ENCODE results near the gene COX7B2.

COX7B2 gene

GRCh38 chr4:46909078-46909477 is at the start of gene COX7B2:
Gene COX7B2, minus strand, starts transcription at chr4:46909245. Its CDS starts 174,053 bp downstream, at chr4:46735192.
- no peak for DNase-seq (ENCODE audit: low read depth)

DNA sequence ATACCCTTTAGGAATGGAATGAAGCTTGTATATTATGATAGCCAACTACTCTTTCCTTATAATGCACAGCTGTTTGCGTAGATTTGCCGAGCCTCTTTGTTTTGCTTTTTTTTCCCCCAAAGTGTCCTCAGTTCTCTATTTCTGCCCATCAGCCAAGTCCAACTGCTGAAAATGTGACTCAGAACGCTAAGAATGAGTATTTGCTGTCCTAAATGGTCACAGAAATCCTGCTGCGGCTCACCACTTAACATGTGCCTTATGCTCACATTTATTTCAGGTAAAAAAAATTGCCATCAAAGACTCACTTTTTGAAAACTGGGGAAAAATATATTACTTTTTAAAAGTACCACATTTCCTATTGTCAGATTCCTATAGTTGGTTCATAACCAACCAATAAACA is 47.4 kb upstream of the COX7B2 start:
- no peak for DNase-seq (ENCODE audit: low read depth)

DNA sequence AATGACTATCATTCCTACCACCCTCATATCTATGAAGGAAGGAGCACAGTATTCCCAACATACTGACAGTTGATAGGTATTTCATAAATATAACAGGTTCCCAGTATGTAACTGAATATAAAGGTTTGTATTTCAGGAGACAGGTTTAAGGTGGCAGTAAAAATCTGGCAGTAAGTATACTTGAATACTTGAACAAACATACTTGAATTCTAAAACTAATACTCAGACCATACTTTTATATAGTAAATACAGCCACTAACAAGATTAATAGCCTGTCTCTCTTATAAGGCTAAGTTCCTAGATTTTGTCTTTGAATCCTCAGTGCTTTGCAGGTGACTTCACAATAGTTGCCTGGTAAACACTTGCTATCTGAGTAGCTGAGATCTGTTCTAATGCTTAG is 46.6 kb upstream of the COX7B2 start:
- no peak for DNase-seq (ENCODE audit: low read depth)

DNA sequence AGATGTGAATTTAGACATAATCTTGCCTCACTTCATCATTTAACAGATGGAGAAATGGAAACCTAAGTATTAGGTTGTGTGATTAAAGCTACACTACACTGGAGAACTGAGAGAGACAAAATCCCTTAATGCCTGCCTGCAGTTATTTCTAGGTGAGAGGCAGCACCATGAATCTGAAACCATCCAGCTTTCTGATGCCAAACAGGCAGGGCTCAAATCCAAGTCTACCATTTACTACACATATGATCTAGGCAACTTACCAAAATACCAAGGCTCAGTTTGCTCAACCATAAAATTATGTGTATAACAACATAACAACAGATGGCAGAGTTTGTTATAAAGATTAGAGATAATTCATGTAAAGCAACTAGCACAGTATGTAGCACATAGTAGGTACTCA is 45.6 kb upstream of the COX7B2 start:
- DNase-seq (ENCODE audit: low read depth): no peak

DNA sequence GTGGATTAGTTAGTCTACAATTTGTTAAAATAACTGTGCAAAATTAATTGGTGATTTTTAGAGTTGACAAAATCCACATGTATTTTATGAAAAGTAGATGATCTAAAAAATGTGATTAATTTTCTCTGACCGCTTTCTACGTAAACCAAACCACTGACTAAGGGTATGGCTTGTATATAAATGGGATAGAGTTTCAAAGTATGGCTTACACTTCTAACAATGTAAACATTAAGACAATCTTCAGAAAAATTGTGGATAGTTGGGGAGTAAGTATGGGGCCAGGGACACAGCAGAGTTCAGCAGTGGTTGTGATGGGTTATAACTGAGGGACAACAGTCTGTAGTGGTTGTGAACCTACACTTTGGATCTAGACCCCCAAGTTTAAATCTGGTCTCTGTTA is 44.5 kb upstream of the COX7B2 start:
- no peak for DNase-seq (ENCODE audit: low read depth)

DNA sequence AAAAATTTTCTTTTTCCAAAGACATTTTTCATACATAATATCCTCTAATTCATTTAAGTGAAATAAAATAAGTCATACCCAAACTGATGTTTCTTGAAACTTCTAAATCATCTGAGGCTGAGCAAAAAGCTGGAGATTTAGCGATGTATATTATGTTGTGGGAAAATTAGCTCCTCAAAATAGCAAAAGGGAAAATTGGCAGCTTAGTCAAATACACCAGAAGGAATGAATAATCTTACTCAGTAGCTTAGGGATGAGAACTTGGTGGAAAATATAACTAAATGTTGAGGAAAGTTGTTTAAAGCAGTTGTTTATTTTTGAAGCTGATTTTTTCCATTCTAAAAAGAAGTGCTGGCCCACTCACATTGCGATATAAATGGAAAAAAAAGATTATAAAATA is 43.4 kb upstream of the COX7B2 start:
- no peak for DNase-seq (ENCODE audit: low read depth)

- no peak for DNase-seq (ENCODE audit: low read depth)
Observed at GRCh38 chr4:46950826-46951225, 41.8 kb upstream of the COX7B2 start.

GRCh38 chr4:46949822-46950221 is 40.8 kb upstream of the COX7B2 start:
- DNase-seq (ENCODE audit: low read depth): no peak

DNA sequence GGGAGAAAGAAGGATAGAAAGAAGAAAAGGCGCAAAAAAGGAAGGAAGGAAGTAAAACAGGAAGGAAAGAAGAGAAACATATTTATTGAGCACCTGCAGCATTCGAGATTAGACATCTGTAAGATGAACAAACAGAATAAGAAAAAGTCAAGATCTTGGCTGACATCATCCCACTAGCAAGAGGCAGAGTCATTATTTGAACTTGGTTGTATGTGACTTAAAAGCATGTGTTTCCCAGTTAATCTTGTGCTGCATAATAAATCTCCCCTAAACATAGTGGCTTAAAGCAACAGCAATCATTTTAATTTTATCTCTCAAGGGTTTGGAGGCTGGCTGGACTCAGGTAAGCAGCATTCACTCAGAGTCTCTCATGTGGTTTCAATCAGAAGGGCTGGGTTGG is 38.5 kb upstream of the COX7B2 start:
- no peak for DNase-seq (ENCODE audit: low read depth)

DNA sequence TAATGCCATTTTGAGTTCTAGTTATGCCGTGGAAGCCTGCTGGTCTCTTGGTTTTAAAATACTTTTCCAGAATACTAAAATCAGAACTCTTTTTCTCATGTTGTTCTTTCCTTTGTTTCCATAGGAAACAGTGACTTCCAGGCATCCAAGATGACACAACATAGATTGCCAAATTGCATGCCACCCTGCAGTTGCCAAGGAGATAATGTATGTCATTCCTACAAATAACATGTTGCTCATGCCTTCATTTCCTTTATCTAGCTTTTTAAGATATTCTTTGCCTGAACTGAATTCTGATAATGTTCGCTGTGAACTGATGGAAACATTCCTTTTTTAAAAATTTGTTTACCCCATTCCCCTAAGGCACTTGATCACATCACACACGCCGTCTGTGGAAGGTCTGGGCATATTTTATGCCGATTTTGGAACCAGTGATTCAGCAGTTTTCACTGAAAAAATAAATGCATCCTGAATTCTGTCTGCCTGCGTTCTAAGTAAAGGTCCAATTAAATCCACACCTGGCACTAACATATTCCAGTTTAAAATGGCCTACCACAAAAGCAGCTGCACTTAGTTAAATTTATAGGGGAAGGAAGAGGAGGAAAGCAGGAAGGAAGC is 38.0 kb upstream of the COX7B2 start:
- no peak for DNase-seq (ENCODE audit: low read depth)

DNA sequence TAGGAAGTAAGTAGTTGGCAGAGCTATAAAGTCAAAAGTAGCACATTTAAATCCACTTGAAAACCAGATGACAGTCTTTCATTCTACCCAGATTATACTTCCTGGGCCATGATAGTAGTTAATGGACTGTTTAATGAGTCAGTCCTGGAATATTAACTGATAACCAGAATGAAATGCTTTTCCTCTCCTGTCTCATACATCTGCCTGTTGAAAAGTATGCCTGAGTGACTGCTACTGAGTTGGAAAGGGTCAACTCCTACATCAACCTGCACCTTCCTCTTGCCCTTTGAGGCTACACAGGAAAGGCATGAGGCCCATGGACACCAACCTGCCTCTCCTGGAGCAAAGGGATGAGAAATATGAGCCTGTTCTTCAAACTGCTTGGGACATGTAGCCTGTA is 36.0 kb upstream of the COX7B2 start:
- DNase-seq (ENCODE audit: low read depth): no peak

DNA sequence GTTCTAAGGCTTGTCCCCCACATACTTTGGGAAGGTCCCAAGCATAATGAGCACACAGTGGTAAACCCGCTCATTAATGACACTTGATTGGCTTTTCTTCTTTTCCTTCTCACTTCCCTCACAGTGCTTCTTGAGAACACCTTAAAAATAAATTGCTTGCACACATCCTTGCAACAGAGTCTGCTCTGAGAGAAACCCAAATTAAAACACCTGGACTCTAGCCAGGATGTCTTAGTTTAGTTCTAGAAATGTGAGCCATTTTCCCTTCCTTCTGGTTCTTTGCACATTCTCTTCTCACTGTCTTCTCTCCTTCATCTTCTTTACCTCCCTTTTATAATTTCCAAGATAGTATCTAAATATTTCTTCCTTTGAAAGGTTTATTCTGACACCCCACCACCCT is 35.3 kb upstream of the COX7B2 start:
- DNase-seq (ENCODE audit: low read depth): no peak

DNA sequence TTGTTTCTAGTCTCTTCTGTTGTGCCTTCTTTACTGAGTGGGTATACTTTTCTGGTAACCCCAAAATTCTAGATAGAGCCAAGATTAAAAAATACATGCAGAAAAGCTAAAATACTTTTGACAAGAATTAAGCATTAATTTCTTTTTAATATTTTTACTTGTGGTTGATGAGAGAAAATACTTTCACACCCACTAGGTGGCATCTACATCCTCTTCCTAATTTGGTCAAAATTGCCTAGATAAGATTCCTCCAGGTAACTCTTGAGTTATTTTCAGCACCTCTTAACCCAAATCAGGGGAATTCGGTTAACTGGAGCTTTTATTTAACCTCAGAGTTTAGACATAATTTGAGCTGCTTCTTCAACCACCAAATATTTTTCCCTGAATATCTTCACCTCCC is 28.4 kb upstream of the COX7B2 start:
- DNase-seq (ENCODE audit: low read depth): no peak

DNA sequence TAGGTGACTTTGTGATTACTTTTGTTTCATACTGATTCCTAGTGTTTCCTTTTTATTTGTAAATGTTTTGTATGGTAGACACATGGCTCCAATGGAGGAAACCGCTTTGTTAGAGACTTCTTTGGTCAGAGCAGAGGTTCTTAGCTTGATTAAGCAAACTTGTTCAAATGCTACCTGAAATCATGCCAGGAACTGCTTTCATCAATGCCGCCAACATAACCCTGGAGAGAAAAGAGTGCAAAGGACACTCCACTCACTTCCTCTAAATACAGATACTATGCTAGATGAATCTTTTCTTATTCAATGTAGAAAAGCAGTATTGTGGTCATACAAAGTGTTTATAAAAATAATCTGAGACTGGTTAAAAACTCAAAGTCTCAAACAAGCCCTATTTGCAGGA is 25.7 kb upstream of the COX7B2 start:
- DNase-seq (ENCODE audit: low read depth): no peak

DNA sequence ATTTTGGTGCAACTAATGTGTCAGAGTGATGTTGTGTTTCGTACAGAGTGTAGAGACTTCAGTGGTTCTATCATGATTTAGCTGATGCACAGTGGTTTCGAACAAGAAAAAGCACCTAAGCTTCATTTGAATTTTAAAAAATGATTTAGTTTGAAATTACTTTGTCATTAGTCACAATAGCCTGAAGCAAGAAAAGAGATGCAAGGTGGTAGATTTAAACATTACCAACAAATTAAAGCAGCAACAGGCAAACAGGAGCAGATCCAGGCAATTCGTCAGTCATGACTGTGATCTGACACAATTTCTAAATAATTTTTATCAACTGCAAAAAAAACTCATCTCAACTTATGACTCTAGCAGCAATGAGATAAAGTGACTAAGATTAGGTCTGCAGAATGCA is 24.6 kb upstream of the COX7B2 start:
- no peak for DNase-seq (ENCODE audit: low read depth)

DNA sequence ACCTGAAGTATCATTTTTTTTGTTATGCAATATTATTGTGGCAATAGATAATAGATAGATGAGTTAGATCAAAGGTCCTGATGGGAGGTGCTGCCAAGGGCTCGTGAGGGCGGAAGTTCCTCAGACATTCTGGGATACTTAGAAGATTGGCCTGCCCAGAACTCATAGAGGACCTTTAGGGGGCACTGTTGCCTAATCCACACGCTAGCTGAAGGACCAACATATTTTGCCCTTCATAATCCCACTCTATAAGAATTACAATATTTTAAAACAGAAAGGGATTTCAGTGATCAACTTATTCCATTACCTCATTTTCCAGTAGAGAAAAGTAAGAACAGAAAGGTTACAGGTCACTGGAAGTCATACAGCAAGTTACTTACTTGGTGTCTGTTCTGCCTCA is 22.9 kb upstream of the COX7B2 start:
- DNase-seq (ENCODE audit: low read depth): no peak

- DNase-seq (ENCODE audit: low read depth): no peak
Observed at GRCh38 chr4:46930891-46931290, 21.8 kb upstream of the COX7B2 start.

GRCh38 chr4:46927201-46927600 is 18.2 kb upstream of the COX7B2 start:
- DNase-seq (ENCODE audit: low read depth): no peak

GRCh38 chr4:46924789-46925529 is 15.9 kb upstream of the COX7B2 start:
- no peak for DNase-seq (ENCODE audit: low read depth)

DNA sequence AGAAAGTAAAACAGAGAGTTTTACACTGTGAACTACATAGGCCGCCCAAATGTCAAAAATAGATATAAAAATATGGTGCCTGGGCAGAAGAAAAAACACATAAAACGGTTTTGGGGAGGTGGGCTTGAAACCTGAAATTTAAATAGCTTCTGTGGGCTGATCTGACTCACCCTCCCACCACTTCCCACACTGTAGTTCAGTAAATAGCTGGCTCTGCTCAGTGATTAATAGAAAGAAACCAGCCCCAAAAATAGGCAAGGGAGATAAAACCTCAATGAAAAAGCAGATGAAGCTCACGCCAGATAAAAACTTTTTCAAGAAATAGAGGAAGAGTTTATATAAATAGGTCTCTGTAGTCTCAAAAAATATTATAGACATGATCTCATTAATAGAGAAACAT is 13.2 kb upstream of the COX7B2 start:
- DNase-seq (ENCODE audit: low read depth): no peak

DNA sequence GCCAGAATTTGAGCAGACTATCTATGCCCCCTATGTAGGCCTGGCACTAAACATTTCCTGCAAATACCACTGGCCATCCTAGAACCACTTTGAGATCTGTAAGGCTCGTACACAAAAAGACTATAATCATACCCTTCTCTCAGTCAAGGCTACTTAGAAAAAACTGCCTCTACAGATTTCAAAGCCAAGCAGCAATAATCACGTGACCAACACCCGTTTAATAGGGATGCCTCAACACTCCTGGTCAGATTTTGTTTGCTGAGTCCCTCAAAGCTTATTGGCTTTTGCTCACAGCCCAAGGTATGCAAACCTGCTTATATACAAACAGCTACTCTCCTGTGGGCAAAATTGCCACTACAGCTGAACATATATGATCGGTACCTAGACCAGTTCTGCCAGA is 897 bp downstream of the COX7B2 start:
- DNase-seq (ENCODE audit: low read depth): no peak

DNA sequence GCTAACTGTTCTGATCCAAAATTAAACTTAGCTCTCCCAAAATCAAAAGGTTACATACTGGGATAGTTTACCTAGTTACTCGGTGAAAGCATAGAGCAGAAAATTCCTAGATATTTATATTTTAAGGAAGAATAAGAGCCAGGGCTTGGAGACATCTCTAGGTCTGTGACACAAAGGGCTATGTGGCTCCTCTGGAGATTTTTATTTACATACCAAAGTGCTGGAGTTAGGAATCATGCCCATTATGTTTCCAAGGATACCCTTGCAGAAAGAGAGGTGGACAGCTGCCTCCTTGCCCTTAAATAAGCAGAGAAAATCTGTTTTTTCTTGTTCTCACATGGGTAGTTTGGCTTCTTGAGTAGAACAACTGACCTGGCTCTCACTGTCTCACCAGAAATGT is 9.0 kb downstream of the COX7B2 start:
- no peak for DNase-seq (ENCODE audit: low read depth)

DNA sequence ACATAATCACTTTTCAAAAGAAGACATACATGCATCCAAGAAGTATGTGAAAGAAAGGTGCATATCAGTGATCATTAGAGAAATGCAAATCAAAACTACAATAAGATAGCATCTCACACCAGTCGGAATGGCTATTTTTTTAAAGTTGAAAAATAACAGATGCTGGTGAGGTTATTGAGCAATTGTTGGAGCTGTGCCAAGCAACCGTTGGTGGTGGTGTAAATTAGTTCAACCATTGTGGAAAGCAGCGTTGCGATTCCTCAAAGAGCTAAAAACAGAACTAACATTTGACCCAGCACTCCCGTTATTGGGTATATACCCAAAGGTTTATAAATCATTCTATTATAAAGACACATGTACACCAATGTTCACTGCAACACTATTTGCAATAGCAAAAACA is 14.2 kb downstream of the COX7B2 start:
- no peak for DNase-seq (ENCODE audit: low read depth)

GRCh38 chr4:46890056-46890455 is 19.0 kb downstream of the COX7B2 start:
- DNase-seq (ENCODE audit: low read depth): no peak

All from activated T-cell treated with anti-CD3 and anti-CD28 coated beads for 24 hours (primary cell).